Measurements from ENCODE around the gene JAG1.

JAG1 gene

DNA sequence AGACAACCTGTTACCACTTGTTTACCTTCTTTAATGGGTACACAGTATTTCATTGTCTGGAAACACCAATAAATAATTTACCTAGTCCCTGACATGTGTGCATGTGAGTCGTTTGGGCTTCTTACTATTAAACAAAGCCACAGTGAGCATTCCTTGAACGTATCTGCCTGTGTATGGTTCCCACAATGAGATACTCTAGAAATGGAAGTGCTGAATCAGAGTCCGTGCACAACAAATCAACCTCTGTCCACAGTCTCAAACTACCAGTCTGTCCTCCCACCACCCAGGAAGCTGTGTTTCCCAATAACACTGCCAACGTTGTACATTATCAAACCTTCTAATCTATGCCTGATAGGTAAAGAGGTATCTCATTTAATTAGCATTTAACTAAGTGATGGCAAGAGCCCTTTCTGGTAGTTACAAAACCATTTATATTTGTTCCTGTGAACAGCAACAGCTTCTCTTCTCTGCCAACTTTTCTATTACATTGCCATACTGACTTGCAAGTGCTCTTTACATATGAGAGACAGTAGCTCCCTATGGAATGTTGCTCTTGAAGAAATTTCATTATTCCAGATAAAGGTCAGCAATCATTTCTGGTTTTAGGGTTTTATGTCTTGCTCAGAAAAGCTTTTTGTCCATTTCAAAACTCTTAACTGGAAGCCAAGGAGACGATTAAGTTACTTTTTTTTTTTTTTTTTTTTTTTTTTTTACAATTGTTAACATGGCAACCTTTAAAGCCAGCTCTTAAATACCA lies 14.7 kb downstream of the JAG1 start:
- H3K27ac Mint-ChIP-seq, result no peak overlapping the region
- no peak for DNase-seq (ENCODE audit: low spot score in 2 of 2)
- H3K27me3 Mint-ChIP-seq, result peaks cover 17% of the 10 kb centered on the region
- H3K36me3 Mint-ChIP-seq, result no peaks in the 10 kb centered on the region
- no peak overlapping the region for H3K4me3 Mint-ChIP-seq
- no peak for ATAC-seq (ENCODE audit: low read depth)
- no peaks in the 10 kb centered on the region for H3K9me3 Mint-ChIP-seq
- no peaks in the 10 kb centered on the region for H3K4me1 Mint-ChIP-seq

- no peaks in the 10 kb centered on the region for H3K9me3 Mint-ChIP-seq
- H3K36me3 Mint-ChIP-seq, result no peaks in the 10 kb centered on the region
- no peak overlapping the region for H3K27ac Mint-ChIP-seq
- H3K4me3 Mint-ChIP-seq, result no peak overlapping the region
- H3K4me1 Mint-ChIP-seq, result no peaks in the 10 kb centered on the region
- peaks cover 16% of the 10 kb centered on the region for H3K27me3 Mint-ChIP-seq
- ATAC-seq (ENCODE audit: low read depth), result no peak
- DNase-seq (ENCODE audit: low spot score in 2 of 2), result no peak
These were observed 15.6 kb downstream of the JAG1 start for GRCh38 chr20:10658051-10658823.

DNA sequence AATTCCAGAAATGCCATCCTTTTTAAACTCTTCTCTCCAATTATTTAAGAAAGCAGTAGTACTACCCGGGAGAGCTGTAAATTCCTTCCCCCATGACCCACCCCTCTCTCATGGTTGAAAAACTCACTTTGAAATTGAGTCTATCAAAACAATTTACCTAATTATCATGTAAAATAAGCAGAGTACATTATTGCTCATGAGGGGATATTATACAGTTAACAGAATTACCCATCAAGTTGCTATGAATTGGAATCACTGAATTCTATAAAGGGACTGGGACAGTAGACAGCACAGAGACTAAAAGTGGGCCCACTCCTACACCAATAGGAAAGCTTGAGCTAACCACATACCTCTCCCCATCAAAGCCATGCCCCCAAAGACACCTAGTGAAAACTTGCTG lies 16.3 kb downstream of the JAG1 start:
- ATAC-seq (ENCODE audit: low read depth), result no peak
- Mint-ChIP-seq H3K27me3 (peaks cover 15% of the 10 kb centered on the region), H3K4me1 (no peaks in the 10 kb centered on the region), H3K4me3 (no peak overlapping the region), H3K36me3 (no peaks in the 10 kb centered on the region), H3K27ac (no peak overlapping the region), H3K9me3 (no peaks in the 10 kb centered on the region)
- no peak for DNase-seq (ENCODE audit: low spot score in 2 of 2)

DNA sequence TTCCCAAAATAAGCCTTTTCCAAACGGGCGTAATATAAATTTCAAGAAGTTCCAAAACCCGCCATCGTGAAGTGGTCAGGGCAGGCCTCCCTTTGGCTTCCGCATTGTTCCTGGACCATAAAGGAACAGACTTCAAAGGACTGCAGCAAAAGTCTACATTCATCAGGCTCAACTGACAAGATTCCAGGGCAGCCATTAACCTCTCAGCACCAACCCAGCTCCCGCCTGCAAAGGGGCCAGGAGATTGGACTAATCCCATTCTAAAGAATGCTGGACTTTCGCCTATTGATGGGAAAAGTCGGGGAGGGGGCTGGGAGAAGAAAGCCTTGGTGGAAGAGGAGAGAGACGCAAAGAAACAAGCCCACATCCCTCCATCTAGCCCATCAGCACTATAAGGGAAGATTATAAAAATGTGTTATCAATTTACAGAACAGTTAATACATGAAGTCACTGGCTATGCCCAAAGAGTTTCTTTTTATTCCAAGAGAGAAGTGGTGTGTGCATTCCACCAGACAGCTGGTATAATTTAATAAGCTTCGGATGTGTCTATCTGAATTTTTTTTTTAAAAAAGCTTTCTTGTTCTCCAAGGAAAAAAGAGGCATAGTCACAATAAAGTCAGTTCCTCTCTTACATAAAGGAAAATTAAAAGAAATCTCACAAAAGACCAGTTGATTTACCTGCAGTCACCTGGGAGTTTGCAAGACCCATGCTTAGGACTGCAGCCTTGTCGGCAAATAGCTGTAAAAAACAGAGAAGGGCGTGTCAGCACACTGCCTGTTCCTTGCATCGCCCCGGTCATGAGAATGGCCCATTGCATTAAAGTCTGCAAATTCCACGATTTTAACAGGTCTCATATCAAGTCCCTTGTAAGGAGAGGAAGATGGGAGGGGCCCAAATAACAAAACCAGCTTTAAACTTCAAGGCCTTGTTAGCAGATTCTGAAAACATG lies 17.8 kb downstream of the JAG1 start:
- no peak overlapping the region for H3K27ac Mint-ChIP-seq
- no peaks in the 10 kb centered on the region for H3K4me1 Mint-ChIP-seq
- ATAC-seq (ENCODE audit: low read depth) (no peak), DNase-seq (ENCODE audit: low spot score in 2 of 2) (no peak)
- peaks cover 9% of the 10 kb centered on the region for H3K27me3 Mint-ChIP-seq
- no peaks in the 10 kb centered on the region for H3K36me3 Mint-ChIP-seq
- H3K9me3 Mint-ChIP-seq, result no peaks in the 10 kb centered on the region
- H3K4me3 Mint-ChIP-seq, result no peak overlapping the region

DNA sequence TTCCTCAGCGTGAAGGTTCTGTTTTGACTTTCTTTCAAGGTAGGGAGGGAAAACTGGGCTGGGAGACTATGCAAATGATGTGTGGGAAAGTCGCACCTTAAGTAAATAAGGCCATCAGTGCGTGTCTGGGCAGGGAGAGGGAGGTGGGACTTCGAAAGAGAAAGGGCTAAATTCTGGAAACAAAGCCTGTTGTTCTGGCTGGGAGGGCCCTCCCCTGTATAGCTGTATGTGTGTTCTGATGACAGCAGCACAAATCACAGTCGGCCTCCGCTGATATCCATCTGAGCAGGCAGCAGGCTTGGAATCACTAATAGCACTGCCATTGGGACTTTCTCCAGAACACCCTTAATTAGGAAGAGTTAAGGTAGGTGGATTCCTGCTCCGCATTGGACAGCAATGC lies 19.2 kb downstream of the JAG1 start:
- ATAC-seq (ENCODE audit: low read depth) (no peak), DNase-seq (ENCODE audit: low spot score in 2 of 2) (no peak)
- Mint-ChIP-seq H3K27ac (no peak overlapping the region), H3K9me3 (no peaks in the 10 kb centered on the region), H3K4me1 (no peaks in the 10 kb centered on the region), H3K36me3 (no peaks in the 10 kb centered on the region), H3K27me3 (peaks cover 7% of the 10 kb centered on the region), H3K4me3 (no peak overlapping the region)

GRCh38 chr20:10654250-10654610 lies 19.6 kb downstream of the JAG1 start:
- DNase-seq (ENCODE audit: low spot score in 2 of 2), result no peak
- H3K4me1 Mint-ChIP-seq, result no peaks in the 10 kb centered on the region
- no peak for ATAC-seq (ENCODE audit: low read depth)
- no peaks in the 10 kb centered on the region for H3K9me3 Mint-ChIP-seq
- no peak overlapping the region for H3K4me3 Mint-ChIP-seq
- peaks cover 7% of the 10 kb centered on the region for H3K27me3 Mint-ChIP-seq
- no peak overlapping the region for H3K27ac Mint-ChIP-seq
- H3K36me3 Mint-ChIP-seq, result no peaks in the 10 kb centered on the region

DNA sequence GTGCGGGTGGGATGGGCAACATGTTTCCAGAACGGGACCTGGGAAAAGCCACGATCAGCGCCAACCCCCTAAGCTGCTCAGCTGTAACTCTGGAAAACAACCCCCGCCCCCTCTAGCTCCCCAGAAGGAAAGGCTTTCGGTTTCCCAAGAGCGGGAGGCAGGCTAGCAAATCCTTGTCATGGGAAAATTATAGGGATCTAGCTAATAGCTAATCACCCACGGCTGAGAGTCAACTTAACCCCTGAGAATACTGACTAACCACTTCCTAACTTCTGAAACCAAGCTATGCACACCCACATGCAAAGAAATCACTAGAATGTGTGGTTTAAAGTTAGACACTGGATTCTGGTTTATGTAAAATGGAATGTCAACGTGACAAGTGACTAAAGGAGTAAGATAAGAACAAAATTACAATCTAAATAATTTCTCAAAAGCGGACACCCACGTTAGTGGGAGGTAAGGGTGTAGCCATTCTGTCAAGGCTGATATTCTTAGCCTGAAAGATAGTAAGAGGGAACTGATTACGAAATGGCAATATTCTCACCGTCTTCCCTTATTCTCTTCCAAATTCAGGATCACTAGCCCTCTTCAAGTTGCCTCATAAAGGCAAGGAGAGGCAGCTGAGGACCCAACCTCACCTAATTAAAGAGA lies 20.1 kb downstream of the JAG1 start:
- Mint-ChIP-seq H3K27ac (no peak overlapping the region), H3K9me3 (no peaks in the 10 kb centered on the region), H3K36me3 (no peaks in the 10 kb centered on the region), H3K27me3 (peaks cover 7% of the 10 kb centered on the region), H3K4me1 (no peaks in the 10 kb centered on the region), H3K4me3 (no peak overlapping the region)
- ATAC-seq (ENCODE audit: low read depth), result no peak
- DNase-seq (ENCODE audit: low spot score in 2 of 2), result no peak

DNA sequence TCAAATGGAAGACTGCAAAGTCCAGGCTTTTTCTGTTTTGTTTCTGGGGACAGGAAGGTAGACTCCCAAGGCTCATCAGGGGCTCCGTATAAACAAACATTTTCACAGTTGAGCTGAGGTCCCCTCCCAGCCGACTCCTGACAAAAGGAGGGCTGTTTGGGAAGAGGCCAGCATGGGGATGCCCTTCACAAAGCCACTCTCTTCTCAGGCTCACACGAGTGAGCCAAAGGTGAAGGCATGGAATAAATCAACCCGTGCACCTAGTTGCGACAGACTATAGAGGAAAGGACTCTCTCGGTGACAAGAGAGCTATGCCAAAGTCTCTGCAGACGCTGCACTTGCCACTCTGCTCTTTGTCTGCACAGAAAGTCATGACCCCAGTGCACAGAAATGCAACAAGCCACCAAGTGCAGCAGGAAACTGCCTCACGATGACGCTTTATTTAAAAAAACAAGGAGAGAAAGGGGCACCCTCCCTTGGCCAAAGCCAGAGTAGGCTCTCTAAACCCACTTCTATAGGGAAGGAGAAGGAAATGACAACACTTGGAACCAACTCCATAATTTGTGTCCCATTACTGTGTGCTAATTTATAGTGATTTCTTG lies 21.0 kb downstream of the JAG1 start:
- no peak for ATAC-seq (ENCODE audit: low read depth)
- H3K4me1 Mint-ChIP-seq, result no peaks in the 10 kb centered on the region
- no peak overlapping the region for H3K4me3 Mint-ChIP-seq
- H3K36me3 Mint-ChIP-seq, result no peaks in the 10 kb centered on the region
- peaks cover 4% of the 10 kb centered on the region for H3K27me3 Mint-ChIP-seq
- H3K9me3 Mint-ChIP-seq, result no peaks in the 10 kb centered on the region
- DNase-seq (ENCODE audit: low spot score in 2 of 2), result no peak
- no peak overlapping the region for H3K27ac Mint-ChIP-seq

DNA sequence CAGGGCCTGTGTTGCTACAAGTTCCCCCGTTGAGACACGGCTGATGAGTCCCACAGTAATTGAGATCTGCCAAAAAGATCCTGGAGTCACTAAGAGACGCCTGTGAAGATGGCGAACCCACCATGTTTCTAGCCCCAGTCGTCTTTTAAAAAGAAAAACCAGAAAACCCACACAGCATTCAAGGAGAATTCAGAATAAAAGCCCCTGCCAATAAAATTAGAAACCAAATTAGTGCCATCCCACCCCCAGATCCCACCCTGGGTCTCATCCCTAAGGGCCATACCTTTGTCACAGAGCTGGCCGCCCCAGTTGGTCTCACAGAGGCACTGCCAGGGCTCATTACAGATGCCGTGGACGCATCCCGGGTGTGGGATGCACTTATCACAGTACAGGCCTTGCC lies 21.6 kb downstream of the JAG1 start:
- no peak overlapping the region for H3K4me3 Mint-ChIP-seq
- H3K4me1 Mint-ChIP-seq, result no peaks in the 10 kb centered on the region
- DNase-seq (ENCODE audit: low spot score in 2 of 2) (no peak), ATAC-seq (ENCODE audit: low read depth) (no peak)
- H3K27me3 Mint-ChIP-seq, result peaks cover 3% of the 10 kb centered on the region
- H3K27ac Mint-ChIP-seq, result no peak overlapping the region
- H3K9me3 Mint-ChIP-seq, result no peaks in the 10 kb centered on the region
- H3K36me3 Mint-ChIP-seq, result no peaks in the 10 kb centered on the region

DNA sequence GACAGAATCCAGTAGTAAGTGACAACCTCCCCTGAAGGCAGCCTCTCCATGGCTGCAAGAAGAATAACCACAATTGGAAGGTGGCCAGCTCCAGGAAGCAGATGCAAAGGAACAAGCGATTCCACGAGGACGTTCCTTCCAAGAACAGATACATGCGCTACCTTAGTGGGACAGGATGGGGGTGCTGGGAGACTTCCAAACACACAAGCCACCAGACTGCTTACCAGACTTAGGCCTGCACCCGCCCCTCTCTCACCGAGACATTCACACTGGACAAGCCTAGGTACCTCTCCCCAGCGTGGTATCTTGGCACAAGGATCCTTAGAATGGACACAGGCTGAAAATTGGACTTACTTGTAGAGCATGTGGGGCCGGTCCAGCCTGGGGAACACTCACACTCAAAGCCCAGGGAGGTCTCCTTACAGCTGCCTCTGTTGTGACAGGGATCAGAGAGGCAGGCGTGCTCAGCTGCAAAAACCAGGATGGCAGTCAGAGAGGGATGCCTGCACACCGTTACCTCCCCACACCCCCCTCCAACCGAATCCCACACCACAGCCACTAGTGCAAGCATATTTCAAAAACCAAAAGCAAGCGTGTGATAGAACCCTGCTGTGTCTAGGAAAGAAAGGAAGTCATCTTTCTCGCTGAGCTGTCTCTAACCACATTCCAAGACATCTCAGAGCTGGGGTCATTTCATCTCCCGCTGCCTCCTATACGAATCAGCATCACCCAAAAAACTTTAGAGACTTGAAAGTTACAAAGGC lies 22.4 kb downstream of the JAG1 start:
- no peak overlapping the region for H3K27ac Mint-ChIP-seq
- H3K9me3 Mint-ChIP-seq, result no peaks in the 10 kb centered on the region
- no peak for DNase-seq (ENCODE audit: low spot score in 2 of 2)
- H3K27me3 Mint-ChIP-seq, result peaks cover 3% of the 10 kb centered on the region
- ATAC-seq (ENCODE audit: low read depth), result no peak
- no peaks in the 10 kb centered on the region for H3K36me3 Mint-ChIP-seq
- no peak overlapping the region for H3K4me3 Mint-ChIP-seq
- H3K4me1 Mint-ChIP-seq, result no peaks in the 10 kb centered on the region

DNA sequence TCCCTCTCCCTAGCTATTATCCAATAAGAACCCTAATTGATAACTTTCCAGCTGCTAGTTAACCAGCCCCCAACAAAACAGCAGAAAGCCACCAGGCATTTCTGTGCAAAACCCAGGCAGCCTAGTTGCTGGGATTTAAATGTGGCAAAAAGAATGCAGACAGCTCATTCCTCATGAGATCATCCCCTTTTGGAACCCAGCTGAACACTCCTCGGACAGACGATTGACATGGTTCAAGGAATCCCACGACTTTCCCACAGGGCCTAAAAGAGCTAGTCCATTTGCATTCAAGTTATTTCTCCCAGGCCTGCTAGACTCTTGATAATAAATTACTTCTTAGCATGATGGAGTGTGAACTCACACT lies 24.0 kb downstream of the JAG1 start:
- Mint-ChIP-seq H3K27me3 (peaks cover 7% of the 10 kb centered on the region), H3K4me1 (no peaks in the 10 kb centered on the region), H3K36me3 (no peaks in the 10 kb centered on the region), H3K9me3 (no peaks in the 10 kb centered on the region), H3K27ac (no peak overlapping the region), H3K4me3 (no peak overlapping the region)
- no peak for ATAC-seq (ENCODE audit: low read depth)
- no peak for DNase-seq (ENCODE audit: low spot score in 2 of 2)

- no peaks in the 10 kb centered on the region for H3K4me1 Mint-ChIP-seq
- no peaks in the 10 kb centered on the region for H3K9me3 Mint-ChIP-seq
- H3K27me3 Mint-ChIP-seq, result peaks cover 5% of the 10 kb centered on the region
- DNase-seq (ENCODE audit: low spot score in 2 of 2) (no peak), ATAC-seq (ENCODE audit: low read depth) (no peak)
- H3K27ac Mint-ChIP-seq, result no peak overlapping the region
- no peak overlapping the region for H3K4me3 Mint-ChIP-seq
- H3K36me3 Mint-ChIP-seq, result no peaks in the 10 kb centered on the region
These were observed 24.6 kb downstream of the JAG1 start for GRCh38 chr20:10649080-10649796.
